ENCODE data around the gene GAA.

The GAA gene

DNA sequence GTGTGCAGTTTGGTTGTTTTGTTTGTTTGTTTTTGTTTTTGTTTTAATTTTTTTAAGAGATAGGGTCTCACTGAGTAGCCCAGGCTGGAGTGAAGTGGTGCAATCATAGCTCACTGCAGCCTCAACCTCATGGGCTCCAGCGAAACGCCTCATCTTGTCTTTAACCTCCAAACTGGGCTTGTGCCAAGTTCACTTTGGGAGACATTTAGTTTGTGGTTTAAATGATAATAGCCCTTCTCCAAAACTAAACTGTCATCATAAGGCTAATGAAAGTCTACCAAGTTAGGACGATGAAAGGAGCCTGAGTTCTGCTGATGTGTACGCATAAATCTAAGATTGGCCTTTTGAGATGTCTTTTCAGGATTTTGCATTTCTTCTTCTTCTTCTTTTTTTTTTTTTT is 62.0 kb downstream of the GAA start:
- no peak overlapping the region for H3K27ac Mint-ChIP-seq
- H3K4me3 Mint-ChIP-seq = no peak overlapping the region

DNA sequence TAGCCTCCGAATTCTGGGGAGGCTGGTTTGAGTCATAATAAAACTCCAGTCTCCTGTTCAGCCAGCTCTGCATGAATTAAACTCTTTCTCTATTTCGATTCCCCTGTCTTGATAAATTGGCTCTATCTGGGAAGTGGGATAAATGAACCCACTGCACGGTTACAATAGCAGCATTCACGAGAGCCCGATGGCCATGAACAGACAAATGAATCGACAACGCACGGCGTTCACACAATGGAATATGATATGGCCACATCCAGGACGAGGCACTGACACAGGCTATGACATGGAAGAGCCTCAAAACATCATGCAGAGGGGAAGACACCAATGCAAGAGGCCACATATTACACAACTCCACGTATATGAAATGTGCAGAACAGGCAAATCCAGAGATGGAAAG is 62.8 kb downstream of the GAA start:
- H3K9me3 Mint-ChIP-seq = no peaks in the 10 kb centered on the region
- H3K4me3 Mint-ChIP-seq = no peak overlapping the region
- no peaks in the 10 kb centered on the region for H3K4me1 Mint-ChIP-seq
- no peak overlapping the region for H3K27ac Mint-ChIP-seq
- no peaks in the 10 kb centered on the region for H3K36me3 Mint-ChIP-seq
- peaks cover 3% of the 10 kb centered on the region for H3K27me3 Mint-ChIP-seq

More for the DNA sequence above, 62.0 kb downstream of the GAA start:
- no peaks in the 10 kb centered on the region for H3K9me3 Mint-ChIP-seq
- H3K27me3 Mint-ChIP-seq = peaks cover 3% of the 10 kb centered on the region
- H3K36me3 Mint-ChIP-seq = no peaks in the 10 kb centered on the region
- H3K4me1 Mint-ChIP-seq = no peaks in the 10 kb centered on the region

GRCh38 chr17:80166446-80166845 is 65.1 kb downstream of the GAA start:
- H3K9me3 Mint-ChIP-seq = no peaks in the 10 kb centered on the region
- no peak overlapping the region for H3K4me3 Mint-ChIP-seq
- H3K27me3 Mint-ChIP-seq = peaks cover 3% of the 10 kb centered on the region
- no peak overlapping the region for H3K27ac Mint-ChIP-seq
- H3K36me3 Mint-ChIP-seq = no peaks in the 10 kb centered on the region
- H3K4me1 Mint-ChIP-seq = no peaks in the 10 kb centered on the region

DNA sequence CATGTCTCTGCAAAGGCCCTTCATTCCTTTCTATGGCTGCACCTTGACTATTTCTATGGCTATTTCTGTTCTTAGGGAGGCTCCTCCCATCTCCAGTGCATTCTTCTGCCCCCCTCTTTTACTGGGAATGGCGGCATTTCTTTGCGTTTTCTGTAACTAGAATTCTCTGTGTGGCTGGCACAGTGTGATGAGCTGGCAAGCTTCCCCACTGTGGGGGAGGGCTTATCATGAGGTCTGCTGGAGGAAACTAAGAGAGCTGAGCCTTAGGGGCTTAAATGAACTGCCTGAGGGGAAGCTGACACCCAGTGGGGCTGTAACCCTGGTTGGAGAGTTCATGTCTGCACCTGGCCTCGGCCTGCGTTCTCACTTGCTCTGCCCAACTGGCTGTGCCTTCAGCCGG is 67.0 kb downstream of the GAA start:
- H3K9me3 Mint-ChIP-seq = no peaks in the 10 kb centered on the region
- H3K27me3 Mint-ChIP-seq = peaks cover 3% of the 10 kb centered on the region
- no peak overlapping the region for H3K27ac Mint-ChIP-seq
- H3K36me3 Mint-ChIP-seq = no peaks in the 10 kb centered on the region
- H3K4me3 Mint-ChIP-seq = no peak overlapping the region
- no peaks in the 10 kb centered on the region for H3K4me1 Mint-ChIP-seq

DNA sequence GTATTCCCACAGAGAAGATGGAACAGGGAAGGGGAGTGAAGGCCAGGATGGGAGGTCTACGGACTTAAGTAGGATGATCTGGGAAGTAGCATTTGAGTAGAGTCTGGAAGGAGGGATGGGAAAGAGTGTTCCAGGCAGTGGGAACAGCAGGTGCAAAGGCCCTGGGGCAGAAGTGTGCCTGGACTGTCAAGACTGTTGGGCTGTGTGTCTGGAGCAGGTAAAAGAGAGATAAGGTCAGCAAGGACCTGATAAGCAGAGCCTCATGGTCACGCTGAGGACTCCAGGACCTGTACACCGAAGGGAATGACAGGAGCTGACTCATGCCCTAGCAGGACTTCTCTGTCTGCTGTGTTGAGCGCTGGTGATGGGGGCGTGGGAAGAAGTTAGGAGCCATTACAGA is 67.7 kb downstream of the GAA start:
- H3K4me3 Mint-ChIP-seq = no peak overlapping the region
- no peak overlapping the region for H3K27ac Mint-ChIP-seq

More for the DNA sequence above, 67.7 kb downstream of the GAA start:
- peaks cover 3% of the 10 kb centered on the region for H3K27me3 Mint-ChIP-seq
- no peaks in the 10 kb centered on the region for H3K4me1 Mint-ChIP-seq
- no peaks in the 10 kb centered on the region for H3K9me3 Mint-ChIP-seq
- H3K36me3 Mint-ChIP-seq = no peaks in the 10 kb centered on the region
